C4-2B (cell line): ENCODE results near the gene SCLT1.

Source experiments
- ZFX ChIP-seq: fragments of 450-650 bp; IDR thresholded peaks from 2 replicates; pipeline ENCODE4 v1.6.1; 2017
- TF ChIP-seq, protein P1 (sequence below): fragments of 450-650 bp; conservative IDR thresholded peaks from 2 replicates; pipeline ENCODE4 v1.5.1; 2017; ENCODE audit warnings: mild to moderate bottlenecking

DNA sequence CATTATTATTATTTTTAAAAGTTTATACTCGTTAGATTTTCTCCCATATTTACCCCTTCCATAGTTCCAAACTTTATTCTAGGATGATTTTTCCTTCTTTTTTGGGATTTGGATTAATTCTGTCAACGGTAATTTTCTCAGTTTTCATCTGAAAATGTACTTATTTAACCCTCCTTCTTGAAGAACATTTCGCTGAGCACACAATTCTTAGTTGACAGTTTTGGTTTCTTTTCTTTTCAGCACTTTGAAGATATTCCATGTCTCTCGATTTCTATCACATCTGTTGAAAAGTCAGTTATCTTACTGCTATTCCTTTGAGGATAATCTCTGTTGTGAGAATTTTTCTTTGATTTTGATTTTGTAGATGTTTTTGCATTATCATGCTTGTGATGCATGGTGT lies 85.2 kb downstream of the SCLT1 start:
- TF ChIP-seq, protein P1, sequence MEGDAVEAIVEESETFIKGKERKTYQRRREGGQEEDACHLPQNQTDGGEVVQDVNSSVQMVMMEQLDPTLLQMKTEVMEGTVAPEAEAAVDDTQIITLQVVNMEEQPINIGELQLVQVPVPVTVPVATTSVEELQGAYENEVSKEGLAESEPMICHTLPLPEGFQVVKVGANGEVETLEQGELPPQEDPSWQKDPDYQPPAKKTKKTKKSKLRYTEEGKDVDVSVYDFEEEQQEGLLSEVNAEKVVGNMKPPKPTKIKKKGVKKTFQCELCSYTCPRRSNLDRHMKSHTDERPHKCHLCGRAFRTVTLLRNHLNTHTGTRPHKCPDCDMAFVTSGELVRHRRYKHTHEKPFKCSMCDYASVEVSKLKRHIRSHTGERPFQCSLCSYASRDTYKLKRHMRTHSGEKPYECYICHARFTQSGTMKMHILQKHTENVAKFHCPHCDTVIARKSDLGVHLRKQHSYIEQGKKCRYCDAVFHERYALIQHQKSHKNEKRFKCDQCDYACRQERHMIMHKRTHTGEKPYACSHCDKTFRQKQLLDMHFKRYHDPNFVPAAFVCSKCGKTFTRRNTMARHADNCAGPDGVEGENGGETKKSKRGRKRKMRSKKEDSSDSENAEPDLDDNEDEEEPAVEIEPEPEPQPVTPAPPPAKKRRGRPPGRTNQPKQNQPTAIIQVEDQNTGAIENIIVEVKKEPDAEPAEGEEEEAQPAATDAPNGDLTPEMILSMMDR: no peak
- no peak for TF ChIP-seq ZFX
